ENCODE measurements around the gene SLC25A39.
"Not testable (repeated sequence)": the region's sequence is repeated elsewhere in the genome, so short reads cannot be mapped to it uniquely, and the experiment has no call there.

SLC25A39 gene

DNA sequence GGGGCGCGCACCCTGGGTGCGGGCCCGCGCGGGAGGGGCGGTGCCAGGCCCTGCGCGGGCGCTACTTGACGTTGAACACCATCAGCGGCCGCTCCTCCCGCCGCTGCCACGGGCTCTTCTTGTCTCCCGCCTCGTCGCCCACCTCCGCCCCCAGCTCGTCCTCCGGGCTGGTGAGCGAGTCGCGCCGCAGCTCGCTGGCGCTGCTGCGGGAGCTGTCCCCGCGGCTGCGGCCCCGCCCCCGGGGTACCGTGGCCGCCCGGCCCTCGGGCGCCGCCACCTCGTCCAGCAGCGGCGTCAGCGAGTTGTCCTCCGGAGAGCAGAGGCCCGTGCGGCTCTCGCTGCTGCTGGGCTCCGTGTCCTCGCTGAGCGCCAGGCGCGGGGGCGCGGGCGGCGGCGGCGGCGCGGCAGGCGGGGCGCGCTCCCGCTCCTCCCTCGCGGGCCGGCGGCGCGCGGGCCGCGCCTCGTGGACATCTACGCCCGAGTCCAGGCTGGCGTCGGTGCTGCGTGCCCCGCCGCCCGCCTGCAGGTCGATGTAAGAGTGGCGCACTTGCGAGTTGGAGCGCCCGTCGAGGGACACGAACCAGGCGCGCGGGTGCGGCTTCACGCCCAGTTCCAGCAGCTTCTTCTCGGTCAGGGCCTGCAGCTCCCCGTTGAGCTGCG is 29.2 kb upstream of the SLC25A39 start:
- DNase-seq (ENCODE audit: low read depth): no peak

- DNase-seq (ENCODE audit: low read depth): no peak
Observed at GRCh38 chr17:44352828-44353671, 28.4 kb upstream of the SLC25A39 start.

GRCh38 chr17:44351961-44352827 is 27.6 kb upstream of the SLC25A39 start:
- DNase-seq (ENCODE audit: low read depth): no peak

DNA sequence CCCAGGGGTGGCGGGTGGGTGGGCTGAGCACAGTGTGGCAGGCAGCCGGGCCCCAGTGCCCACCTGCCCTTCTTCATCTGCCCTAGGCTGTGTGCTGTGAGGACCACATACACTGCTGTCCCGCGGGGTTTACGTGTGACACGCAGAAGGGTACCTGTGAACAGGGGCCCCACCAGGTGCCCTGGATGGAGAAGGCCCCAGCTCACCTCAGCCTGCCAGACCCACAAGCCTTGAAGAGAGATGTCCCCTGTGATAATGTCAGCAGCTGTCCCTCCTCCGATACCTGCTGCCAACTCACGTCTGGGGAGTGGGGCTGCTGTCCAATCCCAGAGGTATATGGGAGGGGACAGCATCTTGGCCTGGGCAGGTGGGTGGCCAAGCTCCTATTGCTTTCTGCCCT is 26.8 kb upstream of the SLC25A39 start:
- DNase-seq (ENCODE audit: low read depth): no peak

DNA sequence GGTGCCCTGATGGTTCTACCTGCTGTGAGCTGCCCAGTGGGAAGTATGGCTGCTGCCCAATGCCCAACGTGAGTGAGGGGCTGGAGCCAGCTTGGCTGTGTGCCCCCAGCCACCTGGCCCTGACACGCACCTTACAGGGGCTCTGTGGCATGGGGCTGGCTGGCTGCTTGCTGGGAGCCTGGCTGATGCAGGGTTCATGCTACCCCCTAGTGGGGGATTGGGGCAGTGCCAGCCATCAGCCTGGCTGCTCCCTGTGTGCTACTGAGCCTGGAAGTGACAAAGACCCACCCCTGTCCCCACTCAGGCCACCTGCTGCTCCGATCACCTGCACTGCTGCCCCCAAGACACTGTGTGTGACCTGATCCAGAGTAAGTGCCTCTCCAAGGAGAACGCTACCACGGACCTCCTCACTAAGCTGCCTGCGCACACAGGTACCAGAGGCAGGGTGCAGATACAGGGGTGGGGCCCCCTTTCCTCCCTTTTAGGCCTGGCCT is 26.2 kb upstream of the SLC25A39 start:
- DNase-seq (ENCODE audit: low read depth): peak; percentile 49

- DNase-seq (ENCODE audit: low read depth): no peak
Observed at GRCh38 chr17:44349553-44350070, 25.0 kb upstream of the SLC25A39 start.

GRCh38 chr17:44348988-44349364 is 24.4 kb upstream of the SLC25A39 start:
- DNase-seq (ENCODE audit: low read depth): no peak

GRCh38 chr17:44348234-44348987 is 23.8 kb upstream of the SLC25A39 start:
- DNase-seq (ENCODE audit: low read depth): no peak

GRCh38 chr17:44347206-44348055 is 22.8 kb upstream of the SLC25A39 start:
- DNase-seq (ENCODE audit: low read depth): not testable (repeated sequence)

DNA sequence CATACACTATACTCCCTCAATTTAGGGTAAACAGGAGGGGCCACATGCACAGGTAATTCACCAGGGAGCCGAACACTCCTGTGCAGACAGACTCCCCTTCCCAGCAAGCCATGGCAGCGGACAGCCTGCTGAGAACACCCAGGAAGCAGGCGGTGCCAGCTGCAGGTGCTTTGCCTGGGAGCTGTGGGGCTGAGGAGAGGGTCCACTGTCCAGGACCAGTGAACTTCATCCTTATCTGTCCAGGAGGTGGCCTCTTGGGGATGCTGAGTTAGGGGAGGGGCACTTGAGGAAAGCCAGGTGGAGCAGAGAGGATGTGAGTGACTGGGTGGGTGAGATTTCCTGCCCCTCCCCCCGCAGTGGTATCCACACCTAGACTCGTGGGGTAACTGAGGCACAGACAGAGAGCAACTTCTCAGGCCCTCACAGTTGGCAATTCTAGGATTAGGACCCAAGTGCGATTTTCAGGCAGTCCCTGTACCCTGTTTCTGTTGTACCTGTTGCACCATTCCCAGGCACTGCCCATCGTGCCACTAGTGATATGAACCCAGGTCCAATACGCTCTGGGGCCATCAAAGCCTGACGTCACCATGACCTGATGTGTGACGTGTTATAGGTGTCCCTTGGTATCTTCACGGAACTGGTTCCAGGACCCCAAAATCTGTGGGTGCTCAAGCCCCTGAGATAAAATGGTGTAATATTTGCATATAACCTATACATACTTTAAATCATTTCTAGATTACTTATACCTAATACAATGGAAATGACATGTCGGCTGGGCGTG is 21.6 kb upstream of the SLC25A39 start:
- no peak for DNase-seq (ENCODE audit: low read depth)

GRCh38 chr17:44345454-44346026 is 20.9 kb upstream of the SLC25A39 start:
- no peak for DNase-seq (ENCODE audit: low read depth)

GRCh38 chr17:44344939-44345453 is 20.4 kb upstream of the SLC25A39 start, which contains the start of gene GRN:
TSS of gene GRN (plus strand) at chr17:44345302. CDS start at chr17:44349165, 3,863 bp downstream.
- peak; percentile 50 for DNase-seq (ENCODE audit: low read depth)

DNA sequence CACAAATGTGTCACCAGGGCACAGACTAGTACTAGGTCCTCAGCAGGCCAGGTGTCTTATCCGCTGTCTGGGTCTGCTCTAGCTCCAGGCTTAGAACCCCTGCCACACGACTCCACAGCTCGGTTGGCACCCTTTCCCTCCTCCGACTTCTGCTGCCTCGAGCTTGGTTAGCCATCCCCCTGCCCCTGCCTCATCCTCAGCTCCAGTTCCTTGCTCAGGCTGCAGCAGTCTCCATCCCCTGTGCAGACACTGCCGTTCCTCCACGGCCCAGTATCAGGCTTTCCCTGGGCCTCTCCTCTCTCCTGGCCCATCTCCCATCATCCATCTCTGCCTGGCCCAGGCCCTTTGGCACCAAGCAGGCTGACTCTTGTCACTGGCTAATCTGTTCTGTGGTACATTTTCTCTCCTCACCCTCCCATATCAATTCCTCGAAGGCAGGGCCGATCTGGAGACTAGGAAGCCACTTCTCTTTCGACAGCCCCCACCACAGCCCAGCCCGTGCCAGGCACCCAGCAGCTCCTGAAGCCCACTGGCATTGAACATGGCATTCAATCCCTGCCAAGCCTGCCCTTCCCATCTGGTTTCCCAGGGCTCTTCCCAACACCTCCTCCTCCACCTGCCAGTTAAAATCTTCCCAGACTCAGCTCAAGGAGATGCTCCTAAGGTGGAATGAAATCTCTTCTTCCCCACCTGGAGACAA is 19.0 kb upstream of the SLC25A39 start:
- no peak for DNase-seq (ENCODE audit: low read depth)

GRCh38 chr17:44340553-44340952 is 15.9 kb upstream of the SLC25A39 start:
- not testable (repeated sequence) for DNase-seq (ENCODE audit: low read depth)

- DNase-seq (ENCODE audit: low read depth): no peak
Observed at GRCh38 chr17:44338702-44339101, 14.1 kb upstream of the SLC25A39 start.

- no peak for DNase-seq (ENCODE audit: low read depth)
Observed at GRCh38 chr17:44335968-44336367, 11.3 kb upstream of the SLC25A39 start.

GRCh38 chr17:44335564-44335963 is 10.9 kb upstream of the SLC25A39 start:
- no peak for DNase-seq (ENCODE audit: low read depth)

GRCh38 chr17:44334727-44335126 is 10.1 kb upstream of the SLC25A39 start:
- DNase-seq (ENCODE audit: low read depth): no peak

All from stimulated activated CD8-positive, alpha-beta memory T cell treated with anti-CD3 and anti-CD28 coated beads, Interleukin-15, amount 100 ng/mL, for 24 hours (primary cell).